K562 (cell line): ENCODE results near the gene DST. TPM values are rescaled to one million over a fixed set of nuclear protein-coding genes. Genes with fewer than 3 reads are reported as not detected.

ENCODE experiments used
- ATAC-seq: fragments of 200-7000 bp; cut with Tn5 transposase; 3 replicates; pipeline ENCODE4 v1.9.1; 2020; ENCODE audit warnings: moderate library complexity
- BruUV-seq: library from RNA; stranded (reverse); fragments of 400-500 nt; replicated peaks from 2 replicates; lab custom pipeline; 2021; lab: Mats Ljungman, UMichigan
- CTCF ChIA-PET: fragments of 300-600 bp; formaldehyde crosslinking; extraction: SDS; loops from one replicate; lab custom pipeline; 2021; ENCODE audit warnings: low intra/inter-chr PET ratio; lab: Yijun Ruan, JAX
- POLR2A ChIA-PET: fragments of 300-600, 350-650 bp; sonication (Branson Sonifier 250); formaldehyde crosslinking; extraction: SDS; loops from one replicate; lab custom pipeline; 2021; ENCODE audit warnings: antibody characterized with exemption, inconsistent platforms; lab: Yijun Ruan, JAX
- DNase-seq, 4 experiments: peaks; one replicate each; pipeline versions ENCODE4 v3.0.0 to v3.0.0-alpha.2; 2011 to 2018; ENCODE audit warnings: low spot score in 3 of 4, mixed read lengths in 3 of 4; ENCODE audit errors: extremely low read depth in 1 of 4
- FAIRE-seq: peaks from 2 replicates; lab custom pipeline; 2011; peaks lifted over from hg19 to GRCh38; lab: Jason Lieb, UNC
- H2AFZ ChIP-seq: 2 replicates; pipeline ENCODE4 v1.6.0; 2011; ENCODE audit warnings: low read depth, low read length, control low read depth, inconsistent platforms
- H3K27ac ChIP-seq: fragments of 200-600 bp; 3 replicates; pipeline ENCODE4 v1.8.0; 2011; ENCODE audit warnings: low read depth, mild to moderate bottlenecking, control low read depth, inconsistent platforms, low read length, moderate library complexity, mixed read lengths; ENCODE audit errors: extremely low read depth
- H3K27me3 ChIP-seq, 2 experiments: fragments of 300-600 bp in 1 of 2; 2 replicates in 1 of 2; 3 replicates in 1 of 2; pipeline versions ENCODE4 v1.6.0 to v1.8.0; 2011; ENCODE audit warnings: inconsistent platforms in 2 of 2, low read length in 2 of 2, mild to moderate bottlenecking in 1 of 2, mixed read lengths in 1 of 2, moderate library complexity in 1 of 2; ENCODE audit not compliant: control insufficient read depth in 2 of 2, insufficient read depth in 2 of 2
- H3K36me3 ChIP-seq: fragments of 300-600 bp; 3 replicates; pipeline ENCODE4 v1.8.0; 2011; ENCODE audit warnings: mild to moderate bottlenecking, low read length, inconsistent platforms; ENCODE audit not compliant: control insufficient read depth, insufficient read depth
- H3K4me1 ChIP-seq, 2 experiments: fragments of 200-600 bp in 1 of 2; replicated peaks in 1 of 2; 2 replicates in 1 of 2; 3 replicates in 1 of 2; pipeline versions ENCODE4 v1.5.1 to v1.8.0; 2011; ENCODE audit warnings: inconsistent platforms in 2 of 2, low read length in 2 of 2, mild to moderate bottlenecking in 1 of 2, mixed read lengths in 1 of 2, moderate library complexity in 1 of 2; ENCODE audit not compliant: control insufficient read depth in 2 of 2, insufficient read depth in 2 of 2
- H3K4me2 ChIP-seq: 2 replicates; pipeline ENCODE4 v1.6.1; 2011; ENCODE audit warnings: low read length, control low read depth, inconsistent platforms, mixed read lengths; ENCODE audit not compliant: insufficient read depth
- H3K4me3 ChIP-seq: fragments of 200-600 bp; sonication (generic), shearing (Covaris generic); 2 replicates; pipeline ENCODE4 v1.5.1; 2016; ENCODE audit warnings: control low read depth, inconsistent platforms
- H3K79me2 ChIP-seq: fragments of 200-600 bp; 3 replicates; pipeline ENCODE4 v1.8.0; 2011; ENCODE audit warnings: low read length, inconsistent platforms; ENCODE audit not compliant: control insufficient read depth, insufficient read depth
- H3K9ac ChIP-seq, 2 experiments: 2 replicates each; pipeline versions ENCODE4 v1.6.0 to v1.6.1; 2011; ENCODE audit warnings: low read depth in 2 of 2, low read length in 2 of 2, control low read depth in 1 of 2, inconsistent platforms in 1 of 2, mild to moderate bottlenecking in 1 of 2, mixed read lengths in 1 of 2; ENCODE audit not compliant: insufficient read depth in 1 of 2
- H3K9me1 ChIP-seq: one replicate; pipeline ENCODE4 v1.6.0; 2011; ENCODE audit warnings: inconsistent platforms, mild to moderate bottlenecking, low read length, moderate library complexity; ENCODE audit not compliant: control insufficient read depth, insufficient read depth
- H3K9me3 ChIP-seq: replicated peaks from 2 replicates; pipeline ENCODE4 v1.5.1; 2011; ENCODE audit warnings: low read depth, low read length, inconsistent platforms; ENCODE audit not compliant: control insufficient read depth, insufficient read depth
- H4K20me1 ChIP-seq: replicated peaks from 2 replicates; pipeline ENCODE4 v1.6.1; 2011; ENCODE audit warnings: low read length, inconsistent platforms, mixed read lengths; ENCODE audit not compliant: control insufficient read depth, insufficient read depth
- CREB1 ChIP-seq, 2 experiments: sonication (generic) in 1 of 2; formaldehyde crosslinking in 1 of 2; IDR thresholded peaks; 2 replicates each; pipeline versions ENCODE4 v1.6.1 to v1.8.0; 2012 to 2022; ENCODE audit warnings: inconsistent platforms in 1 of 2, mild to moderate bottlenecking in 1 of 2, missing genetic modification reagents in 1 of 2, moderate library complexity in 1 of 2
- E2F1 ChIP-seq: sonication (generic); formaldehyde crosslinking; IDR thresholded peaks from 2 replicates; pipeline ENCODE4 v1.8.1; 2023; ENCODE audit warnings: mild to moderate bottlenecking, missing genetic modification reagents, moderate library complexity
- GABPB2 ChIP-seq: fragments of 250-450 bp; sonication (Bioruptor Pico); conservative IDR thresholded peaks from 2 replicates; pipeline ENCODE4 v1.5.1; 2021; ENCODE audit warnings: mild to moderate bottlenecking
- ILK ChIP-seq: fragments of 450-650 bp; IDR thresholded peaks from 2 replicates; pipeline ENCODE4 v1.6.1; 2016; ENCODE audit warnings: missing genetic modification characterization, low read depth, mild to moderate bottlenecking, missing compliant biosample characterization, moderate library complexity, borderline replicate concordance
- KDM2B ChIP-seq: fragments of 250-450 bp; sonication (Bioruptor Pico); IDR thresholded peaks from 2 replicates; pipeline ENCODE4 v1.8.0; 2021; ENCODE audit warnings: mild to moderate bottlenecking, moderate library complexity
- MNT ChIP-seq, 2 experiments: fragments of 450-650 bp; conservative IDR thresholded peaks; 2 replicates each; pipeline ENCODE4 v1.6.1; 2017; ENCODE audit warnings: mild to moderate bottlenecking in 2 of 2, moderate library complexity in 2 of 2
- MTA2 ChIP-seq: fragments of 450-650 bp; IDR thresholded peaks from 2 replicates; pipeline ENCODE4 v1.6.1; 2016; ENCODE audit warnings: low read depth
- NR1H2 ChIP-seq: sonication (generic); formaldehyde crosslinking; IDR thresholded peaks from 2 replicates; pipeline ENCODE4 v1.4.0; 2020; ENCODE audit warnings: mild to moderate bottlenecking, missing genetic modification reagents
- PCBP1 ChIP-seq: fragments of 200-400 bp; formaldehyde crosslinking; IDR thresholded peaks from 2 replicates; pipeline ENCODE4 v1.6.1; 2018; ENCODE audit warnings: mild to moderate bottlenecking, low read depth, low read length; ENCODE audit not compliant: poor library complexity, severe bottlenecking
- PML ChIP-seq: IDR thresholded peaks from 2 replicates; pipeline ENCODE4 v1.6.1; 2012; ENCODE audit warnings: low read length, inconsistent platforms
- SIRT6 ChIP-seq: IDR thresholded peaks from one replicate; pipeline ENCODE4 v1.6.1; 2012; ENCODE audit warnings: low read depth, mild to moderate bottlenecking, control low read depth, inconsistent platforms, low read length, moderate library complexity
- SMARCC2 ChIP-seq: fragments of 450-650 bp; IDR thresholded peaks from 2 replicates; pipeline ENCODE4 v1.6.1; 2017; ENCODE audit warnings: antibody characterized with exemption, moderate library complexity, mild to moderate bottlenecking, low read depth
- TCF7L2 ChIP-seq: fragments of 150-350 bp; IDR thresholded peaks from 2 replicates; pipeline ENCODE4 v1.6.1; 2016; ENCODE audit warnings: low read depth, mild to moderate bottlenecking, low read length, moderate library complexity
- TEAD4 ChIP-seq, 2 experiments: sonication (generic) in 1 of 2; formaldehyde crosslinking in 1 of 2; IDR thresholded peaks; 2 replicates each; pipeline versions ENCODE4 v1.6.1 to v1.8.0; 2012 to 2022; ENCODE audit warnings: borderline replicate concordance in 1 of 2, inconsistent platforms in 1 of 2, low read length in 1 of 2, mild to moderate bottlenecking in 1 of 2, missing genetic modification reagents in 1 of 2
- ZNF830 ChIP-seq: fragments of 250-450 bp; sonication (Bioruptor Pico); IDR thresholded peaks from 2 replicates; pipeline ENCODE4 v1.5.0; 2021; ENCODE audit warnings: mild to moderate bottlenecking
- WGBS: fragments of 100-300 bp; shearing (Covaris generic); methylation state at CpG from one replicate; pipeline ENCODE4 v1.1.6; 2016; ENCODE audit warnings: low coverage, mixed read lengths; ENCODE audit not compliant: insufficient coverage; ENCODE audit errors: missing lambda C conversion rate; 5-methylcytosine and 5-hydroxymethylcytosine counted together
- in situ Hi-C: fragments of 300-500 bp; cut with MboI; formaldehyde crosslinking; loops from 4 replicates; pipeline ENCODE4 v1.15.0; 2018; ENCODE audit warnings: inconsistent platforms, mixed read lengths
- intact Hi-C: fragments of 100-400 bp; cut with micrococcal nuclease; formaldehyde crosslinking; loops from 2 replicates; pipeline ENCODE4 v1.14.2; 2022
- polyA plus RNA-seq, 8 experiments: library from polyadenylated mRNA; depleted of rRNA in 4 of 8; stranded (reverse) in 5 of 8; unstranded in 3 of 8; fragments of >200 nt; fragmentation: Nextera tagmentation in 2 of 8; fragmentation: Illumina TruSeq in 1 of 8; extraction: Ambion mirVana in 2 of 8; extraction: Trizol in 1 of 8; gene quantifications; 2 replicates each; pipeline versions ENCODE4 v1.2.1 to v1.2.3, GENCODE V29; 2011 to 2014; ENCODE audit warnings: inconsistent platforms in 1 of 8, missing spikeins in 1 of 8
- total RNA-seq, 7 experiments: library from RNA; depleted of rRNA in 6 of 7; stranded (reverse); fragments of >200 nt in 6 of 7; fragmentation: Illumina TruSeq in 2 of 7; extraction: Trizol in 2 of 7; gene quantifications; 2 replicates each; pipeline versions ENCODE4 v1.2.1 to v1.2.3, GENCODE V29; 2011 to 2021; ENCODE audit warnings: low replicate concordance in 1 of 7

The DST gene
- total and polyA plus RNA-seq, 9 of the 15 experiments (the other 6 are each of a cell fraction or from before 2014, with no cell fraction given), result 5.2 to 21.9 (median 13.3) TPM

- BruUV-seq, result no TSS peak
- Histone ChIP-seq H3K27ac (no peak overlapping the region), H3K4me3 (no peak overlapping the region), H3K9me1 (no peaks in the 10 kb centered on the region), H3K36me3 (peaks cover 3% of the 10 kb centered on the region; the same call in 1 of the 3 replicates), H3K4me1 (peaks cover 0 to 20% of the 10 kb centered on the region in 2 experiments; a peak in 3 of 5 replicates), H3K27me3 (no peaks in the 10 kb centered on the region), H3K4me2 (no peak overlapping the region), H3K9ac (no peak overlapping the region), H2AFZ (no peak overlapping the region), H4K20me1 (no peaks in the 10 kb centered on the region), H3K79me2 (no peaks in the 10 kb centered on the region), H3K9me3 (no peaks in the 10 kb centered on the region)
- ChIA-PET POLR2A (no interaction called here), CTCF (no interaction called here)
- intact Hi-C loops, result no loop called here
- WGBS, result 79% methylated on average over 3 of the region's 3 CpGs
- ATAC-seq (no peak), DNase-seq (no peak), FAIRE-seq (no peak)
- in situ Hi-C loops, result no loop called here
- TF ChIP-seq KDM2B (no peak), SMARCC2 (no peak), PCBP1 (no peak), CREB1 (IDR thresholded peaks at IDR 0.05) (no peak), CREB1 (CRISPR knock-in tag; IDR thresholded peaks at IDR 0.05) (no peak), ILK (tag) (no peak), TEAD4 (IDR thresholded peaks at IDR 0.05; ENCODE audit: low read length) (no peak), TEAD4 (CRISPR knock-in tag; IDR thresholded peaks at IDR 0.05; ENCODE audit: borderline replicate concordance) (no peak), PML (no peak), SIRT6 (no peak), MNT (conservative IDR thresholded peaks at IDR 0.05) (no peak), TCF7L2 (no peak), NR1H2 (CRISPR knock-in tag) (no peak), MTA2 (no peak), E2F1 (no peak), GABPB2 (CRISPR knock-in tag) (no peak), ZNF830 (CRISPR knock-in tag) (no peak)
Observed at GRCh38 chr6:56509031-56509430, 133.7 kb downstream of the DST start.
